ENCODE measurements around the gene CSGALNACT2.

The CSGALNACT2 gene

DNA sequence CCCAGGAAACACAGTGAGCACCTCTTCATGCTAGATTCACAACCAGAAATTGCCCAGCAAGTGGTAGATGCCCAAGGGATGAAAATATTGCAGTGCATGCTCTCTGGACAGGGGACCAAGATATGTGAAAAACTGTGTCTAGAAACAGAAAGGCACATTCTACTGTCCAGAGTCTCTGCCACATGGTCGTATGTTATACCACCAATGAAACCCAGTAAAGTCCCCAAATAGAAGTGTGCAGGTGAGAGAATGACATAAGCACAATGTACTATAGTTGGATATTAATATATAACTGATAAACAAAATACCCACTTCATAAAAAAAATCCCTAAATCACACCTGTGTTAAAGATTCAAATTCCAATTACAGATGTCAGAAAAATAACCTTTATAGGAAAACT is 84.8 kb downstream of the CSGALNACT2 start:
- H3K27ac ChIP-seq = no peak overlapping the region
- TF ChIP-seq, protein P1, sequence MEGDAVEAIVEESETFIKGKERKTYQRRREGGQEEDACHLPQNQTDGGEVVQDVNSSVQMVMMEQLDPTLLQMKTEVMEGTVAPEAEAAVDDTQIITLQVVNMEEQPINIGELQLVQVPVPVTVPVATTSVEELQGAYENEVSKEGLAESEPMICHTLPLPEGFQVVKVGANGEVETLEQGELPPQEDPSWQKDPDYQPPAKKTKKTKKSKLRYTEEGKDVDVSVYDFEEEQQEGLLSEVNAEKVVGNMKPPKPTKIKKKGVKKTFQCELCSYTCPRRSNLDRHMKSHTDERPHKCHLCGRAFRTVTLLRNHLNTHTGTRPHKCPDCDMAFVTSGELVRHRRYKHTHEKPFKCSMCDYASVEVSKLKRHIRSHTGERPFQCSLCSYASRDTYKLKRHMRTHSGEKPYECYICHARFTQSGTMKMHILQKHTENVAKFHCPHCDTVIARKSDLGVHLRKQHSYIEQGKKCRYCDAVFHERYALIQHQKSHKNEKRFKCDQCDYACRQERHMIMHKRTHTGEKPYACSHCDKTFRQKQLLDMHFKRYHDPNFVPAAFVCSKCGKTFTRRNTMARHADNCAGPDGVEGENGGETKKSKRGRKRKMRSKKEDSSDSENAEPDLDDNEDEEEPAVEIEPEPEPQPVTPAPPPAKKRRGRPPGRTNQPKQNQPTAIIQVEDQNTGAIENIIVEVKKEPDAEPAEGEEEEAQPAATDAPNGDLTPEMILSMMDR (conservative IDR thresholded peaks at IDR 0.05) = no peak

DNA sequence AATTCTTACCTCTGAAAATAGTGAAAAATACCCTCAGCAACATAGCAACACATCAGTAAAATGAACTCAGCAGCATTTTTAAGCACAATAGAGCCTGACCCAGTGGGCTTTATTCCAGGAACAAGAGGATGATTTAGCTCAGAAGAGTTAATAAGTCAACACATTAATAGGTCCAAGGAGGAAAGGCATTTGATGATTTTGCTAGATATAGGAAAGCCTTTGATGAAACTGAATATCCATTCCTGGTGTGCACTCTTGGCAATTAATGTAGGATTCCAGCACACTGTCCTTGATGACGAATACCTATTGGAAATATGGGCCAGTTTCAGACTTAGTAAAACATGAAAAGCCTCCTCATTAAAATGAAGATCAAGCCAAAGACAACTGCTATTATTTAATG is 86.1 kb downstream of the CSGALNACT2 start:
- TF ChIP-seq, protein P1 (conservative IDR thresholded peaks at IDR 0.05) = no peak
- no peak overlapping the region for H3K27ac ChIP-seq

DNA sequence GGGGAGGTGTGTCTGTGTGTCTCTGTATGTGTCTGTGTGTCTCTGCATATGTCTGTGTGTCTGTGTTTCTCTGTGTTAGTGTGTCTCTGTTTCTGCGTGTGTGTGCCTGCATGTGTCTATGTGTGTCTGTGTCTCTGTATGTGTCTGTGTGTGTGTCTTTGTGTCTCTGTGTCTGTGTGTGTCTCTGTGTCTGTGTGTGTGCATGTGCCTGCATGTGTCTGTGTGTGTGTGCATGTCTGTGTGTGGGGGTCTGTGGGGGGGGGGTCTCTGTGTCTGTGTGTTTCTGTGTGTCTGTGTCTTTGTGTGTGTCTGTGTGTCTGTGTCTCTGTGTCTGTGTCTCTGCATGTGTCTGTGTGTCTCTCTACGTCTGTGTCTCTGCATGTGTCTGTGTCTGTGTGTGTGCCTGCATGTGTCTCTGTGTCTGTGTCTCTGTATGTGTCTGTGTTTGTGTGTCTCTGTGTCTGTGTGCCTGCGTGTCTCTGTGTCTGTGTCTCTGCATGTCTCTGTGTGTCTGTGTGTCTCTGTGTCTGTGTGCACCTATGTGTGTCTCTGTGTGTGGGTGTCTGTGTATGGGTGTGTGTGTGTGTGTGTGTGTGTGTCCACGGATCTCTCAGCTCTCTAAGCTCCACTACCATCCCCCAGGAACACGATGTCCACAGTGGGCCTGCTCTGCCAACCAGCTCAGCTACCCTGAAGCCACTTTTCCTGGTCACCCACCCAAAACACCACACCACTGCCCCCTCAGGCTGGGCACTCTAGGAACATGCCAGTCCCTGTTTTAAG is 87.0 kb downstream of the CSGALNACT2 start:
- TF ChIP-seq, protein P1 (conservative IDR thresholded peaks at IDR 0.05) = no peak
- no peak overlapping the region for H3K27ac ChIP-seq

DNA sequence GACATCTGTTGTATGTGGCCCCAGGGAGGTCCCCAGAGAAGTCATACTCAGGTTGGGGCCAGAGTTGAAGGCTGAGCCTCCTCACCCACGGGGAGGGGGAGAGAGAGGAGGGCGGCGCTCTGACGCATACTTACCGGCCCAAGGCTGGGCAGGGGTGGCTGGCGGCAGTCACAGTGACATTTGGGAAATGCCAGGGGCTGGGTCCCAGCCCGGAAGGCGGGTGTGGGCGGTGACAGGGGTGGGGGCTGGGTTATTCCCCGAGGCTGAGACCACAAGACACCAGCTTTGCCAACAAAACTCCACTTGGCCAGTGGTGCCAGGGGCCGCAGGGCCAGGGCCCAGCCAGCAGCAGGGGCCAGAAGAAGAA is 87.5 kb downstream of the CSGALNACT2 start:
- TF ChIP-seq, protein P1 (conservative IDR thresholded peaks at IDR 0.05) = no peak
- no peak overlapping the region for H3K27ac ChIP-seq

DNA sequence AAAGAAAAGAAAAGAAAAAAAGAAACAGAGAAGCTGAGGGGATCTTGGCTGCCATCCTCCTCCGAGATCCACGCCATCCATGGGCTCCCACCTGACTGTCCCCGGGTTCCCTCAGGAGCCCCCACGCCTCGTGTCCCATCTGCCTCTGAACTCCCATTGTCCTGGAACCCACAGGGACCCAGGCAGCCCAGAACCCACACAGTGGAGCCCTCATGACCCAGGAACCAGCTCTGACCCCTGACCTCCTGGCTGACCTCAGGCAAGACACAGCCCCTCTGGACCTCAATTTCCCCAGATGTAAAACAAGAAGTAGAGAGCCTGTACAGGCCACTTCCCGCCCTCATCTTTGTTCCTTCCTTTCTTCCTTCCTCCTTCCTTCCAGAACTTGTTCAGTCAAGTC is 88.2 kb downstream of the CSGALNACT2 start:
- TF ChIP-seq, protein P1 (conservative IDR thresholded peaks at IDR 0.05) = no peak
- H3K27ac ChIP-seq = no peak overlapping the region

DNA sequence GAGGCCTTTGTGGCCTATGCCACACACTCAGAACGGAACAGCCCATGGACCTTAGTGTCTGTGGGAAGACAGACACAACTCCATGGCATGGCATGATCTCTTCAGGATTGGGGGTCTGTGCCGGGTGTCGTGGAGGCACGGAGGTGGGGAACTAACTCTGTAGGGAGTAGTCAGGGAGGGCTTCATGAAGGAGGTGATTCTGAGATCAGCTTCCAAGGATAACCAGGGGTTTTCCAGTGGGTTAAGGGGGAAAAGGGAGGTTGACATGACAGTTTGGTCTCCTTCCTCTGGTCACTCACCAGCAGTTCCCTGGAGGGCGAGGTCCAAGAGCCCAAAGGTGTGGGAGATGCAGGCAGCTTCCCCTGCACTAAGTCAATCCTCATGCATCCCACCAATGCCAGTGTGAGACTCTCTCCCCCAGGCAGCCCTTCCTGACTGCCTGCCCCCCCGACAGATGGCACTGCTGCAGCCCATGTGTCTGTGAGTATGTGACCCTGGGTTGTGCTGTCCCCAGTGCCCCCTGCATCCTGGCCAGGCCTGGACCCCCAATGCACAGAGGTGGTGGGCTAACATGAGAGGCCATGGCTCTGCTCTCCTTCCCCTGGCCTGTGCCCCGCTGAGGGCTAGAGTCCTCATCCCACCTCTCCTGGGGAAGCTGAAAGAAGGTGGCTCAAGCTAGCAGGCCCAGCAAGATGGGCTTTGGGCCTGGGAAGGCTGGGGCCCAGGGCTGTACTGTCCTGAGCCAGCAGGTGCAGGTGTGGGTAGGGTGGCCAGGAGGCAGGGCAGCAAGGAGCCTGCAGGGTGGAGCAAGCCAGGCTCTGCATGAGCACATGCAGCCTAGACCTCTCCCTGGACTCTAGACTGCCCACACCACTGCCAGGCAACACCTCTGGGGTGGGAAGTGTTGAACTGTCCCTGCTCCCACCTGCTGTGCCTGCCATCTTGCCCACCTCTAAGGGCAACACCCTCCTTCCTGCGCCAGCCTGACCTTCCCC is 88.9 kb downstream of the CSGALNACT2 start:
- TF ChIP-seq, protein P1 (conservative IDR thresholded peaks at IDR 0.05) = no peak
- no peak overlapping the region for H3K27ac ChIP-seq

Data from VCaP (cell line).